C4-2B (cell line): Measurements from ENCODE around the gene TAP1.

Experiments used
- CTCF ChIP-seq: fragments of 450-650 bp; conservative IDR thresholded peaks from 2 replicates; pipeline ENCODE4 v1.5.1; 2017; ENCODE audit warnings: mild to moderate bottlenecking
- ZFX ChIP-seq: fragments of 450-650 bp; IDR thresholded peaks from 2 replicates; pipeline ENCODE4 v1.6.1; 2017

DNA sequence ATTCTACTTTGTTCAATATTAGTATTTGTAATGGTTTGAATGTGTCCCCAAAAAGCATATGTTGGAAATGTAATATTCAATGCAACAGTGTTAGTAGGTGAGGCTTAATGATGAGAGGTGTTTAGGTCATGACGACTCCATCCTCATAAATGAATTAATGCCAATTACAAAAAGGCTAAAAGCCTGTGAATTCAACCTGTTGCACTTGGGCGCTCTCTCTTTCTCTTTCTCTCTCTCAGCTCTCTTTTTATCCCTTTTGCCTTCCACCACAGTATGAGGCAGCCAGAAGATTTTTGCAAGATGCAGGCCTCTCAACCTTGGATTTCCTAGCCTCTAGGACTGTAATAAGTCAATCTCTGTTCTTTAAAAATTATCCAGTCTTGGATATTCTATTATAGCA lies 35.1 kb upstream of the TAP1 start:
- TF ChIP-seq CTCF: no peak
- no peak for TF ChIP-seq ZFX
